HepG2 (cell line): ENCODE measurements around the gene CCDC73. TPM values are rescaled to one million over a fixed set of nuclear protein-coding genes. Genes with fewer than 3 reads are reported as not detected.

Experiments
- ATAC-seq: fragments of 200-7000 bp; cut with Tn5 transposase; 3 replicates; pipeline ENCODE4 v1.9.1; 2020; ENCODE audit warnings: mild to moderate bottlenecking, moderate library complexity
- BruUV-seq: library from RNA; stranded (reverse); fragments of 400-500 nt; replicated peaks from 2 replicates; lab custom pipeline; 2021; lab: Mats Ljungman, UMichigan
- CTCF ChIA-PET: fragments of 300-600 bp; formaldehyde crosslinking; extraction: SDS; loops from one replicate; lab custom pipeline; 2021; ENCODE audit warnings: low total read pairs, inconsistent platforms, low intra/inter-chr PET ratio; lab: Yijun Ruan, JAX
- POLR2A ChIA-PET: fragments of 350-600 bp; sonication (Branson Sonifier 250); formaldehyde crosslinking; loops from one replicate; lab custom pipeline; 2020; ENCODE audit warnings: antibody characterized with exemption, inconsistent platforms; lab: Yijun Ruan, JAX
- DNase-seq: peaks from one replicate; pipeline ENCODE4 v3.0.0-alpha.2; 2015; ENCODE audit warnings: low spot score
- FAIRE-seq: peaks from 3 replicates; lab custom pipeline; 2011; peaks lifted over from hg19 to GRCh38; lab: Jason Lieb, UNC
- H2AFZ ChIP-seq: one replicate; pipeline ENCODE4 v1.6.1; 2011; ENCODE audit warnings: low read length, inconsistent platforms
- H3K27ac ChIP-seq: fragments of 300-600 bp; 3 replicates; pipeline ENCODE4 v1.8.0; 2011; ENCODE audit warnings: mixed run types, mild to moderate bottlenecking, mixed read lengths, low read length, inconsistent platforms; ENCODE audit not compliant: insufficient read depth; ENCODE audit errors: extremely low read length
- H3K27me3 ChIP-seq, 2 experiments: fragments of 200-600 bp in 1 of 2; 2 replicates in 1 of 2; 3 replicates in 1 of 2; pipeline versions ENCODE4 v1.6.0 to v1.8.0; 2011; ENCODE audit warnings: low read length in 2 of 2, mild to moderate bottlenecking in 2 of 2, moderate library complexity in 2 of 2, inconsistent platforms in 1 of 2; ENCODE audit not compliant: insufficient read depth in 2 of 2, control insufficient read depth in 1 of 2
- H3K36me3 ChIP-seq, 2 experiments: fragments of 200-600 bp in 1 of 2; replicated peaks in 1 of 2; 2 replicates in 1 of 2; 3 replicates in 1 of 2; pipeline versions ENCODE4 v1.5.1 to v1.8.0; 2011; ENCODE audit warnings: low read length in 2 of 2, inconsistent platforms in 1 of 2; ENCODE audit not compliant: insufficient read depth in 2 of 2, control insufficient read depth in 1 of 2
- H3K4me1 ChIP-seq: 2 replicates; pipeline ENCODE4 v1.5.1; 2012; ENCODE audit warnings: low read length, inconsistent platforms; ENCODE audit not compliant: insufficient read depth
- H3K4me2 ChIP-seq: 2 replicates; pipeline ENCODE4 v1.6.0; 2011; ENCODE audit warnings: low read depth, low read length, inconsistent platforms
- H3K4me3 ChIP-seq, 3 experiments: fragments of 200-600 bp in 1 of 3; sonication (generic), shearing (Covaris generic) in 1 of 3; replicated peaks in 1 of 3; 2 replicates each; pipeline ENCODE4 v1.5.1; 2011 to 2016; ENCODE audit warnings: low read length in 3 of 3, inconsistent platforms in 2 of 3, low read depth in 2 of 3, mild to moderate bottlenecking in 2 of 3, control low read depth in 1 of 3, mixed read lengths in 1 of 3; ENCODE audit not compliant: insufficient read depth in 1 of 3
- H3K79me2 ChIP-seq: one replicate; pipeline ENCODE4 v1.6.1; 2011; ENCODE audit warnings: low read length, inconsistent platforms; ENCODE audit not compliant: insufficient read depth
- H3K9ac ChIP-seq: 2 replicates; pipeline ENCODE4 v1.6.0; 2011; ENCODE audit warnings: mild to moderate bottlenecking, low read depth, low read length, inconsistent platforms; ENCODE audit not compliant: insufficient read depth
- H3K9me3 ChIP-seq: 2 replicates; pipeline ENCODE4 v1.5.1; 2012; ENCODE audit warnings: mild to moderate bottlenecking, low read length
- H4K20me1 ChIP-seq: 2 replicates; pipeline ENCODE4 v1.6.0; 2011; ENCODE audit warnings: inconsistent platforms, mild to moderate bottlenecking, low read length, moderate library complexity; ENCODE audit not compliant: insufficient read depth
- JUNB ChIP-seq: sonication (generic); formaldehyde crosslinking; IDR thresholded peaks from 2 replicates; pipeline ENCODE4 v1.8.0; 2022; ENCODE audit warnings: missing genetic modification reagents, mild to moderate bottlenecking, borderline replicate concordance
- NKX3-1 ChIP-seq: sonication (generic); formaldehyde crosslinking; IDR thresholded peaks from 2 replicates; pipeline ENCODE4 v1.5.0; 2020; ENCODE audit warnings: missing genetic modification reagents
- SAFB2 ChIP-seq: sonication (generic); formaldehyde crosslinking; IDR thresholded peaks from 2 replicates; pipeline ENCODE4 v1.5.1; 2020; ENCODE audit warnings: missing genetic modification reagents, low read depth, mild to moderate bottlenecking, borderline replicate concordance
- ZSCAN12 ChIP-seq: sonication (generic); formaldehyde crosslinking; IDR thresholded peaks from 2 replicates; pipeline ENCODE4 v1.9.0; 2021; ENCODE audit warnings: mild to moderate bottlenecking, missing genetic modification reagents
- WGBS: methylation state at CpG from one replicate; pipeline ENCODE4 v1.1.6; 2017; ENCODE audit warnings: low lambda C conversion rate; 5-methylcytosine and 5-hydroxymethylcytosine counted together
- in situ Hi-C: cut with HindIII; loops from 2 replicates; pipeline ENCODE4 v1.10.0; 2017; ENCODE audit warnings: low pct_unique_long_range_greater_than_20kb; ENCODE audit not compliant: extremely low pct_ligation_motif_present
- intact Hi-C: fragments of 100-400 bp; cut with micrococcal nuclease; formaldehyde crosslinking; loops from one replicate; pipeline ENCODE4 v1.10.0; 2022; ENCODE audit not compliant: unreplicated experiment
- polyA plus RNA-seq, 8 experiments: library from polyadenylated mRNA; depleted of rRNA in 3 of 8; stranded (reverse) in 7 of 8; unstranded in 1 of 8; fragments of >200 nt; fragmentation: Illumina TruSeq in 4 of 8; extraction: Trizol in 4 of 8; gene quantifications; 2 replicates each; pipeline versions ENCODE4 v1.2.1 to v1.2.3, GENCODE V29; 2011 to 2016; ENCODE audit warnings: low read depth in 4 of 8, missing spikeins in 1 of 8, mixed read lengths in 1 of 8; ENCODE audit not compliant: insufficient read depth in 1 of 8
- total RNA-seq, 5 experiments: library from RNA; depleted of rRNA; stranded (reverse); fragments of >200 nt; fragmentation: Illumina TruSeq; extraction: Trizol; gene quantifications; 2 replicates each; pipeline ENCODE4 v1.2.3, GENCODE V29; 2016; ENCODE audit warnings: low read depth in 1 of 5
- TF ChIP-seq, protein P1 (sequence below): sonication (generic); formaldehyde crosslinking; IDR thresholded peaks from 2 replicates; pipeline ENCODE4 v1.5.1; 2020; ENCODE audit warnings: mild to moderate bottlenecking, missing genetic modification reagents
- TF ChIP-seq, protein P2 (sequence below): sonication (generic); formaldehyde crosslinking; IDR thresholded peaks from 2 replicates; pipeline ENCODE4 v1.9.0; 2021; ENCODE audit warnings: missing genetic modification reagents, borderline replicate concordance
- TF ChIP-seq, protein P3 (sequence below): IDR thresholded peaks from 2 replicates; pipeline ENCODE4 v1.6.1; 2016; ENCODE audit warnings: low read depth, borderline replicate concordance
- TF ChIP-seq, protein P4 (sequence below): sonication (generic); formaldehyde crosslinking; IDR thresholded peaks from 2 replicates; pipeline ENCODE4 v1.4.0; 2020; ENCODE audit warnings: missing genetic modification reagents, borderline replicate concordance
- TF ChIP-seq, protein P5 (sequence below): sonication (generic); formaldehyde crosslinking; IDR thresholded peaks from 2 replicates; pipeline ENCODE4 v1.8.0; 2022; ENCODE audit warnings: missing genetic modification reagents, mild to moderate bottlenecking, borderline replicate concordance

The CCDC73 gene
- total and polyA plus RNA-seq, 2 of the 13 experiments (the other 11 are each of a cell fraction or from before 2014, with no cell fraction given), result 0.01 to 0.11 TPM

DNA sequence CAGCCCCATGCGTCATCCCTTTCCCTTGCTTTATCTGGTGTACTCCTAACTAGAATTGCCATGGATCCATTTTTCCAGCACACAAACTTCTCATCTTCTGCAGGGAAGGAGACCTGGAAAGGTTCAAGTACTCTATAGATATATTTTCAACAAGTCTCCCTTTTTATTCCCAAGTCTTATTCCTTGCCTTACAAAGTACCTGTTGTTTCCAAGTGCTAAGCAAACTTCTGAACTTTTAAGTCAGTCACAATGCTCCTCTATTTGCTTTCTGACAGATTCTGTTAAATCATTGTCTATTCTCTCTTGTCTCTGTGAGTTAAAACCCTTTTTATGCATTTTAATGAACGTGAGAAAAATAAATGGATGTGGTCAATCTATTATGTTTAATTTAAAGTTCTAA lies 20.4 kb downstream of the CCDC73 start:
- H3K9ac ChIP-seq, result no peak overlapping the region
- POLR2A ChIA-PET, result no interaction called here
- in situ Hi-C loops, result no loop called here
- CTCF ChIA-PET, result no interaction called here
- H3K79me2 ChIP-seq, result no peaks in the 10 kb centered on the region
- no peaks in the 10 kb centered on the region for H3K4me1 ChIP-seq
- no peak overlapping the region for H3K27ac ChIP-seq
- no peaks in the 10 kb centered on the region for H3K27me3 ChIP-seq
- H2AFZ ChIP-seq, result no peak overlapping the region
- no peak overlapping the region for H3K4me3 ChIP-seq
- no TSS peak for BruUV-seq
- ATAC-seq (no peak), DNase-seq (no peak), FAIRE-seq (no peak)
- no peaks in the 10 kb centered on the region for H4K20me1 ChIP-seq
- H3K9me3 ChIP-seq, result no peaks in the 10 kb centered on the region
- intact Hi-C loops, result no loop called here
- H3K4me2 ChIP-seq, result no peak overlapping the region
- TF ChIP-seq, protein P1, sequence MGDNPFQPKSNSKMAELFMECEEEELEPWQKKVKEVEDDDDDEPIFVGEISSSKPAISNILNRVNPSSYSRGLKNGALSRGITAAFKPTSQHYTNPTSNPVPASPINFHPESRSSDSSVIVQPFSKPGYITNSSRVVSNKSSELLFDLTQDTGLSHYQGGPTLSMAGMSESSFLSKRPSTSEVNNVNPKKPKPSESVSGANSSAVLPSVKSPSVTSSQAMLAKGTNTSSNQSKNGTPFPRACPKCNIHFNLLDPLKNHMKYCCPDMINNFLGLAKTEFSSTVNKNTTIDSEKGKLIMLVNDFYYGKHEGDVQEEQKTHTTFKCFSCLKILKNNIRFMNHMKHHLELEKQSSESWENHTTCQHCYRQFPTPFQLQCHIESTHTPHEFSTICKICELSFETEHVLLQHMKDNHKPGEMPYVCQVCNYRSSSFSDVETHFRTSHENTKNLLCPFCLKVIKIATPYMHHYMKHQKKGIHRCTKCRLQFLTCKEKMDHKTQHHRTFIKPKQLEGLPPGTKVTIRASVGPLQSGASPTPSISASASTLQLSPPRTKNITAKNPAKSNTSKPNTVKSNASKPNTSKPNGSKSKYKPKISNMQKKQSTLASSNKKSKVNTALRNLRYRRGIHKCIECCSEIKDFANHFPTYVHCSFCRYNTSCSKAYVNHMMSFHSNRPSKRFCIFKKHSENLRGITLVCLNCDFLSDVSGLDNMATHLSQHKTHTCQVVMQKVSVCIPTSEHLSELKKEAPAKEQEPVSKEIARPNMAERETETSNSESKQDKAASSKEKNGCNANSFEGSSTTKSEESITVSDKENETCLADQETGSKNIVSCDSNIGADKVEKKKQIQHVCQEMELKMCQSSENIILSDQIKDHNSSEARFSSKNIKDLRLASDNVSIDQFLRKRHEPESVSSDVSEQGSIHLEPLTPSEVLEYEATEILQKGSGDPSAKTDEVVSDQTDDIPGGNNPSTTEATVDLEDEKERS (CRISPR knock-in tag), result no peak
- TF ChIP-seq SAFB2 (no peak), JUNB (CRISPR knock-in tag) (no peak), NKX3-1 (CRISPR knock-in tag) (no peak), ZSCAN12 (no peak)
- TF ChIP-seq, protein P2, sequence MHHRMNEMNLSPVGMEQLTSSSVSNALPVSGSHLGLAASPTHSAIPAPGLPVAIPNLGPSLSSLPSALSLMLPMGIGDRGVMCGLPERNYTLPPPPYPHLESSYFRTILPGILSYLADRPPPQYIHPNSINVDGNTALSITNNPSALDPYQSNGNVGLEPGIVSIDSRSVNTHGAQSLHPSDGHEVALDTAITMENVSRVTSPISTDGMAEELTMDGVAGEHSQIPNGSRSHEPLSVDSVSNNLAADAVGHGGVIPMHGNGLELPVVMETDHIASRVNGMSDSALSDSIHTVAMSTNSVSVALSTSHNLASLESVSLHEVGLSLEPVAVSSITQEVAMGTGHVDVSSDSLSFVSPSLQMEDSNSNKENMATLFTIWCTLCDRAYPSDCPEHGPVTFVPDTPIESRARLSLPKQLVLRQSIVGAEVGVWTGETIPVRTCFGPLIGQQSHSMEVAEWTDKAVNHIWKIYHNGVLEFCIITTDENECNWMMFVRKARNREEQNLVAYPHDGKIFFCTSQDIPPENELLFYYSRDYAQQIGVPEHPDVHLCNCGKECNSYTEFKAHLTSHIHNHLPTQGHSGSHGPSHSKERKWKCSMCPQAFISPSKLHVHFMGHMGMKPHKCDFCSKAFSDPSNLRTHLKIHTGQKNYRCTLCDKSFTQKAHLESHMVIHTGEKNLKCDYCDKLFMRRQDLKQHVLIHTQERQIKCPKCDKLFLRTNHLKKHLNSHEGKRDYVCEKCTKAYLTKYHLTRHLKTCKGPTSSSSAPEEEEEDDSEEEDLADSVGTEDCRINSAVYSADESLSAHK (CRISPR knock-in tag), result no peak
- TF ChIP-seq, protein P3, sequence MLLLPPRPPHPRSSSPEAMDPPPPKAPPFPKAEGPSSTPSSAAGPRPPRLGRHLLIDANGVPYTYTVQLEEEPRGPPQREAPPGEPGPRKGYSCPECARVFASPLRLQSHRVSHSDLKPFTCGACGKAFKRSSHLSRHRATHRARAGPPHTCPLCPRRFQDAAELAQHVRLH (CRISPR knock-in tag), result no peak
- TF ChIP-seq, protein P4, sequence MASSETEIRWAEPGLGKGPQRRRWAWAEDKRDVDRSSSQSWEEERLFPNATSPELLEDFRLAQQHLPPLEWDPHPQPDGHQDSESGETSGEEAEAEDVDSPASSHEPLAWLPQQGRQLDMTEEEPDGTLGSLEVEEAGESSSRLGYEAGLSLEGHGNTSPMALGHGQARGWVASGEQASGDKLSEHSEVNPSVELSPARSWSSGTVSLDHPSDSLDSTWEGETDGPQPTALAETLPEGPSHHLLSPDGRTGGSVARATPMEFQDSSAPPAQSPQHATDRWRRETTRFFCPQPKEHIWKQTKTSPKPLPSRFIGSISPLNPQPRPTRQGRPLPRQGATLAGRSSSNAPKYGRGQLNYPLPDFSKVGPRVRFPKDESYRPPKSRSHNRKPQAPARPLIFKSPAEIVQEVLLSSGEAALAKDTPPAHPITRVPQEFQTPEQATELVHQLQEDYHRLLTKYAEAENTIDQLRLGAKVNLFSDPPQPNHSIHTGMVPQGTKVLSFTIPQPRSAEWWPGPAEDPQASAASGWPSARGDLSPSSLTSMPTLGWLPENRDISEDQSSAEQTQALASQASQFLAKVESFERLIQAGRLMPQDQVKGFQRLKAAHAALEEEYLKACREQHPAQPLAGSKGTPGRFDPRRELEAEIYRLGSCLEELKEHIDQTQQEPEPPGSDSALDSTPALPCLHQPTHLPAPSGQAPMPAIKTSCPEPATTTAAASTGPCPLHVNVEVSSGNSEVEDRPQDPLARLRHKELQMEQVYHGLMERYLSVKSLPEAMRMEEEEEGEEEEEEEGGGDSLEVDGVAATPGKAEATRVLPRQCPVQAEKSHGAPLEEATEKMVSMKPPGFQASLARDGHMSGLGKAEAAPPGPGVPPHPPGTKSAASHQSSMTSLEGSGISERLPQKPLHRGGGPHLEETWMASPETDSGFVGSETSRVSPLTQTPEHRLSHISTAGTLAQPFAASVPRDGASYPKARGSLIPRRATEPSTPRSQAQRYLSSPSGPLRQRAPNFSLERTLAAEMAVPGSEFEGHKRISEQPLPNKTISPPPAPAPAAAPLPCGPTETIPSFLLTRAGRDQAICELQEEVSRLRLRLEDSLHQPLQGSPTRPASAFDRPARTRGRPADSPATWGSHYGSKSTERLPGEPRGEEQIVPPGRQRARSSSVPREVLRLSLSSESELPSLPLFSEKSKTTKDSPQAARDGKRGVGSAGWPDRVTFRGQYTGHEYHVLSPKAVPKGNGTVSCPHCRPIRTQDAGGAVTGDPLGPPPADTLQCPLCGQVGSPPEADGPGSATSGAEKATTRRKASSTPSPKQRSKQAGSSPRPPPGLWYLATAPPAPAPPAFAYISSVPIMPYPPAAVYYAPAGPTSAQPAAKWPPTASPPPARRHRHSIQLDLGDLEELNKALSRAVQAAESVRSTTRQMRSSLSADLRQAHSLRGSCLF (CRISPR knock-in tag), result no peak
- TF ChIP-seq, protein P5, sequence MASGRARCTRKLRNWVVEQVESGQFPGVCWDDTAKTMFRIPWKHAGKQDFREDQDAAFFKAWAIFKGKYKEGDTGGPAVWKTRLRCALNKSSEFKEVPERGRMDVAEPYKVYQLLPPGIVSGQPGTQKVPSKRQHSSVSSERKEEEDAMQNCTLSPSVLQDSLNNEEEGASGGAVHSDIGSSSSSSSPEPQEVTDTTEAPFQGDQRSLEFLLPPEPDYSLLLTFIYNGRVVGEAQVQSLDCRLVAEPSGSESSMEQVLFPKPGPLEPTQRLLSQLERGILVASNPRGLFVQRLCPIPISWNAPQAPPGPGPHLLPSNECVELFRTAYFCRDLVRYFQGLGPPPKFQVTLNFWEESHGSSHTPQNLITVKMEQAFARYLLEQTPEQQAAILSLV (CRISPR knock-in tag), result no peak
- H3K36me3 ChIP-seq, result no peaks in the 10 kb centered on the region
- 50% methylated on average over 2 of the region's 2 CpGs for WGBS
